G401.6 (cell line): ENCODE results near the gene NPFFR2.
A peak's percentile ranks its signal among the peaks of the same experiment; 100 is the strongest.
"Not testable (repeated sequence)": the region's sequence is repeated elsewhere in the genome, so short reads cannot be mapped to it uniquely, and the experiment has no call there.

Experiments
- FAIRE-seq: peaks from 2 replicates; lab custom pipeline; 2012; peaks lifted over from hg19 to GRCh38; lab: Jason Lieb, UNC

NPFFR2 gene

DNA sequence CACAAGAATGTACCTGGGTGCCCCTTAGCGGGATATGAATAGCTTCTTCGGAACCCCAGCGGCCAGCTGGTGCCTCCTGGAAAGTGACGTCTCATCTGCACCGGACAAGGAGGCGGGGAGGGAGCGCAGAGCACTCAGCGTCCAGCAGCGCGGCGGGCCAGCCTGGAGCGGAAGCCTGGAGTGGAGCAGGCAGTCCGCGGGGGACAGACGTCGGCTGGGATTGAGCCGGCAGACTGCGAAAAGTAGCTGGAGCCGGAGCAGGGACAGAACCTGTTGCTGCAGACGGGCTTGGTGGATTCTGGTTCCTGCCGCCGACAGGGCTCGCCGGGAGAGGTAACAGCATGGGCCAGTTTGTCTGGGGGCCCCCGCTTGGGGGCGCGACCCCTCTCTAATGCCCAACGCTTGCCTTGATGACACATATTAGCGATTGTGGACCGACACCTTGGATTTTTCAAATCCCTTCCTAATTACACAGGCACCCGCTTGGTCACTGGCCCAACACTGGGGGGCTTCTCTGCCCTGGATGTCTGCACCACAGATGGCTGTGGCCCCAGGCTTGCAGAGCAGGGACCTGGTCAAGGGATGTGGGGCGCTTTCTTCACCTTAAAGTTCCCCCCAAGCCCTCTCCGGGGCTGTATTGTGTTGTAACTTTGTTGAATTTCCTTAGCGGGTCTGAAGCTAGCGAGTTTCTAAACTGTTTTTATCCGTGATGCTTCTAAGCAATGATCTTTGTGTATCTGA, at the start of gene NPFFR2:
Gene NPFFR2, plus strand, starts transcription at position 133 of the 741 bp plus-strand sequence. CDS start 96,592 bp downstream, outside the sequence.
- FAIRE-seq, result no peak

DNA sequence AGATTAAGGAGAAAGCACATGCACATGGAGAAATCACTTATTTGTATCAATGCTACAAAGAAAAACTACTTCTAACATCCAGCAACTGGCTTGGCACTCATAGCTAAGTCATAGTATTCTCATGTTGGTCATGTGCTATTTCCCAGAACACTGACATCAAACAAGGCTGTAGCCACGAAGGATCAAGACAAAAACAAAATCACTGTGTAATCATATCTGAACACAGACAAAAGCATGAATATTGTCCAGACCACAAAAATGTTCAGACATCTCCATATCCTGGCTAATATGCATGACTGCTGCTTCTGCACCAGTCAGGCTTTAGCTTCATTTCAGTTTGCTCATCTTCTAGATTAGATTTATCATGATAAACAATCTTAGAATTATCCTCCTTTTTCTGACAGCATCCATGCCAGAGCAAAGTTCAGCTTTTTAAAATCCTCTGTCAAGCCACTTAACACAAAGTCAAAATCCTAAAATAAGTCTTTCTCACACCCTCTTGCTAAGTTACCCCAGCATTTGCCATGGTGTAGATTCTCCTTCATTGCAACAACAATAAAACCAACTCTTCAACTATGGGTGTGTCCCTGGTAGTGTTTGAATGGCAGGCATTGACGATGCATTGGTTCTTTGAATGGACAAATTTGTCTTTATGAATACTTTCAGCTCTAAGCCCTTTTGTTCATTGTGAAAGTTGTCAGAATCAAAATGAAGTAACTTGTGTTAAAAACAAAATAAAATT, 39.1 kb upstream of the NPFFR2 start:
- FAIRE-seq, result no peak

GRCh38 chr4:71994559-71994958, 37.2 kb upstream of the NPFFR2 start:
- no peak for FAIRE-seq

DNA sequence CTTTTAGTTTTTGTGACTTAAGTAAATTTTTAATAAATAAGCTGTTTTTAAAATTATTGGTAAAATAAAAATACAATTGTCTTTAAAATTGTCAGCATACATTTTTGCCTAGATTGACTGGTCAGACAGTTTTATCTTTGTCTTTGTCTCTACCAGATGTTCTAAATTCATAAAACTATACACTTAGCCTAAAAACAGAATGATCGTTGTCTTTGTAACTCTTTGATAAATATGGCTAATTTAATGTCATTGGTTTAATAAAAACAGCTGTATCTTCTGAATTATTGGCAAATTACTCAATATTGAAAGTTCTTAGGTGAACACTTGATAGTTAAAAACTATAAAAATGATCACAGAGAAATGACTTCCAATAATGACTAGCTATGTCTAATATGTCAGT, 36.5 kb upstream of the NPFFR2 start:
- FAIRE-seq, result peak; percentile 81

DNA sequence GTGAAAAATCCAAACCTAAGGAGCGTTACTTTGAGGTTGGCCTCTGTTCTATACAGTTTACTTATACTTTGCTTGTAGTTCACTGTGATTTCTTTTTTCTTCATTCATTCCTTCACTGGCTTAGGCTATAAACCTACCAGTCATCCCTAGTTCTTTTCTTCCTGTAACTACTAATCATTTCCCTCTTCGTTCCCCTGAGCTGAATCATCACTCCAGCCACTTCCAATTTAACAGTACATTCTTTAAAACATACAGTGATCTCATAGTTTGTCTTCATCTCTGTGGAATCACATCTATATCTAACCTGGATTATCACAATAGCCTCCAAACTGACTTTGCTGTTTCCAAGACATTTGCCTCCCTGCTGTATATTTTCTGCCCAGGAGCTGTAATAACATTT, 25.2 kb upstream of the NPFFR2 start:
- FAIRE-seq, result no peak

DNA sequence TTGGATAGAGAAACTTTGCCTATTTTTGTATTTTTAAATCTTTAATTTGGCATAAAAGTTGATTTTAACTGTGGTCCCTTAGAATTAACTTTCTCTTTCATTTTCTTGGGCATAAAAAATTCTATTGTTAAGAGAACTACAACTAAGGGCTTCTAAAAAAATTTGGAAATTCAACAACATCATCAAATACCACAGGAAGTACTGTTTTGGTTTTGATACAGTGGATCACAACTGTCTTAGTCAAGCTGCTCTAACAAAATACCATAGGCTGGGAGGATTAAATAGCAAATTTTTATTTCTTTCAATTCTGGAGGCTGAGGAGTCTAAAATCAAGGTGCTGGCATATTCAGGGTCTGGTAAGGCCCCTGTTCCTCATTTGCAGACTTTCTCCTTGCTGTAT, 19.9 kb upstream of the NPFFR2 start:
- no peak for FAIRE-seq

DNA sequence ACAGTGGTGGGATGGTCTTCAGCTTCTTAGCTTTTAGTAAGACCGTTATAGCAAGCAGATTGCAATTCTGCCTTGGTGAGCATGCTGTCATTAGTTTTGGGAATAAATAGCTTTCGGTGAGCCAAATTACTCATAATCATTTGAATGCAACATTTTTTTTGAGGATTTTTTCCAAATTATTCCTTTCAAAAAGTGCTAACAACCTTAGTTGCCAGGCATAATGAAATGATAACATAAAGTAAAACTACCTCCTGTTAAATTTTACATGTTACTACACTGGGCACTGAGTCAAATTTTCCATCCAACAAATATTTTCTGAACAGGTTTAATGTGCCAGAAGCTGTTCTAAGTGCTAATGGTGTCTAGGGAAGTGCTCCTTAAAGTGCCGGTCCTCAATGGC, 15.8 kb upstream of the NPFFR2 start:
- FAIRE-seq, result no peak

GRCh38 chr4:72019688-72020087, 12.1 kb upstream of the NPFFR2 start:
- no peak for FAIRE-seq

DNA sequence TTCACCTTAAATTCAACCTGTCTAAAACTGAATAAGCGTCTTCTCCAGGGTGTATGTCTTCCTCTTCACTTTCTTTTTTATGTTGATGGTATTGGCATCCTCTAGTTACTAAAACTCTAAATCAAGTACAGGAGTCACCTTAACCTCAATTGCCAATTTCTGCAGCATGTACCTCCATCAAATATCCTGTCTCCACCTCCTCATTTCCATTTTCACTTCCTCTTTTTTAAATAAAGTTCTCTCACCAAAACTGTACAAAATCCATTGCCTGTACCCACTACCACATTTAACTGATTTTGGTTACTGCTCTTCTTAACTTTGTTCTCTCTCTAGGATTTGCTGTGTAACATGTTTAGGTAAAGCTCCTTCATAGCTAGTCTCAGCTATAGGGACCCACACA, 9.2 kb upstream of the NPFFR2 start:
- no peak for FAIRE-seq

DNA sequence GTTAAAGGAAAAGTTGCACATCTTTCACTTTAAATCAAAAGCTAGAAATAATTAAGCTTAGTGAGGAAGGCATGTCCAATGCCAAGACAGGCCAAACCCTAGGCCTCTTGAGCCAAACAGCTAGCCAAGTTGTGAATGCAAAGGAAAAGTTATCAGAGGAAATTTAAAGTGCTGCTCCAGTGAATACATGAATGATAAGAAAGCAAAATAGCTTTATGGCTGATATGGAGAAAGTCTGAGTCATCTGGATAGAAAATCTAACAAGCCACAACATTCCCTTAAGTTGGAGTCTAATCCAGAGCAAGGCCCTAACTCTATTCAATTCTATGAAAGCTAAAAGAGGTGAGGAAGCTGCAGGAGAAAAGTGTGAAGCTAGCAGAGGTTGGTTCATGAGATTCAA, 23.8 kb downstream of the NPFFR2 start:
- FAIRE-seq, result no peak

- FAIRE-seq, result no peak
Observed at GRCh38 chr4:72063726-72064125, 31.9 kb downstream of the NPFFR2 start.

DNA sequence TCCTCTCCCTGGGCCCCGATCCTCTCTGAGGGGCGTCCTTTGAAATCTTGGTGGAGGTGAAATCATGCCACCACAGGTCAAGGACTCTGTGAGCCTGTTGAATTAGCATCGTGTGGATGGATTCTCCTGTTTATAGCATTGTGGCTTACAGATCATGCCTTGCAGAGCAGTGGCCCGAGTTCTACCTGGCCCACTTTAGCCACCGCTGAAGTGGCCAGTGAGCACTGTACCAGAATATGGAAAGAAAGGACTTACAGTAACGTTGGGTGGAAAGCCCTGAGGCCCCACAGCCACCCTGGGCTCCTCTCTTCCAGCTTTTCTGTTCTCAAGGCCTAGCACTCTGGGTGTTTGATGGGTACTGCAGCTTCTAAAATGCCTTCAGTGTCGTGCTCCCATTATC, 35.3 kb downstream of the NPFFR2 start:
- no peak for FAIRE-seq

DNA sequence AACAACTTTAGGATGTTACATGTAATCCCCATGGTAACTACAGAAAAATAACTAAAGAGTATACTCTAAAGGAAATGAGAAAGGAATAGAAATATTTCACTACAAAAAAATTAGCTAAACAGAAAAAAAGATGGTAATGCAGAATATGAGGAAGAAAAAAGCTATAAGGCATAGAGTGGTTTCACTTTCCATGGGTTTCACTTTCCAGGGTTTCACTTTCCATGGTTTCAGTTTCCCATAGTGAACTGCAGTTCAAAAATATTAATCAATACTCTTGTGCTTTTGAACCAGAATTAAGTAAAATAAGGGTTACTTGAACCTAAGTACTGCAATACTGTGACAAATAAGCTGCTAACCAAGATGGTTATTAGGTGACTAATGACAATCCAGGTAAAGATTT, 42.0 kb downstream of the NPFFR2 start:
- no peak for FAIRE-seq

- FAIRE-seq, result no peak
Observed at GRCh38 chr4:72076562-72076961, 44.8 kb downstream of the NPFFR2 start.

GRCh38 chr4:72077346-72077745, 45.5 kb downstream of the NPFFR2 start:
- FAIRE-seq, result no peak

DNA sequence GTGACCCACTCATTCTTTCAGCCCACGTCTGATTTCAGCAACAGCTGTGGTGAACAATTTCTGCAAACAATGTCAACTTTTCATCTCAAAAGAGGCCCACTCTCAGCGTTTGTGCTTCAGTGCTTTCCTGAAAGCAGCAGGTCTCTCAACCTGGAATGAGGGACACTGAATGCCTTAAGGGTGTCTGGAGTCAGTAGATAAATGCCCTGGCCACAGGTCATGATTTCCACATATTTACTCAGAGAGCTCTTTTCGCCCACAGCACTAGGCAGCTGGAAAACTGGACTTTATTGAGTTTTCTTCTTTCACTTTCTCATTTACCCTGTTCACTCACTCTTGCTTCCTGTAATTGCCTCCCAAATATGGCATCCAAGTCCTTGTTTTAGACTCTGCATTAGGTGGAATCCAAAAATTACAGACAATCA, 52.8 kb downstream of the NPFFR2 start:
- FAIRE-seq, result no peak

GRCh38 chr4:72090606-72091005, 58.8 kb downstream of the NPFFR2 start:
- FAIRE-seq, result not testable (repeated sequence)

- no peak for FAIRE-seq
Observed at GRCh38 chr4:72094059-72094797, 62.4 kb downstream of the NPFFR2 start.

DNA sequence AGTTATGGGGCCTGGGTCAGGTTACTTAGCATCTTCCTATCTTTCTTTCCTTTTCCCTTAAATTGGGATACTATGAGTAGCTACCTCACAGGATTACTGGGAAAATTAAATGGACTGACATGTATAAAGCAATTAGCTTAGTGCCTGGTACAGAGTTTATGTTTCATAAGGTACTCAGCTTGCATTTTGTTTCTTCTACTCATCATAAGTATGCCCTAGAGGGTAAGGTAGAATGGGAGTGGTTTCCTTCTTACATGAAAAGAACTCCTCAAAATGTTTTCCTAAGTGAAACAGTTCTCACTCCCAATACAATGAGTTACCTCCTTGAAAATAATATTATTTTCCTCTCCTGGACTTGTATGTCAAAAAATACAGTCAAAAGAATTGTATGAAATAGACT, 75.7 kb downstream of the NPFFR2 start:
- FAIRE-seq, result no peak

DNA sequence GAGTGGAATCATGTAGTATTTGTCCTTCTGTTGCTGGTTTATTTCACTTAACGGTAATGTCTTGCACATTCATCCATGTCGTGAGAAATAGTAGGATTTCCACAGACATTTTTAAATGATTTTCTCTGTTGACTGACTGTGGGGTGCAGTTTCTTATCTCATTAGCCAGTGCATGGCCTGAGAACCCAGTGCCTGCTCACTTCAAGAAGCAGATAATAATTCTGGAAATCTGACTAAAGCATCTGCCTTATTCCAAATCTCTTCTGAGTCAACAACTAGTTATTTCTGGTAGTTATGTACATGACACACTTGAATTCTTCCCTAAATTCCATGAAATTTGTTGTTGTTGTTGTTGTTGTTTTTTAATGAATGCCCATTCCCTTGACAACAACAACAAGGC, 77.6 kb downstream of the NPFFR2 start:
- no peak for FAIRE-seq

- FAIRE-seq, result no peak
Observed at GRCh38 chr4:72109959-72110497, 78.2 kb downstream of the NPFFR2 start.

DNA sequence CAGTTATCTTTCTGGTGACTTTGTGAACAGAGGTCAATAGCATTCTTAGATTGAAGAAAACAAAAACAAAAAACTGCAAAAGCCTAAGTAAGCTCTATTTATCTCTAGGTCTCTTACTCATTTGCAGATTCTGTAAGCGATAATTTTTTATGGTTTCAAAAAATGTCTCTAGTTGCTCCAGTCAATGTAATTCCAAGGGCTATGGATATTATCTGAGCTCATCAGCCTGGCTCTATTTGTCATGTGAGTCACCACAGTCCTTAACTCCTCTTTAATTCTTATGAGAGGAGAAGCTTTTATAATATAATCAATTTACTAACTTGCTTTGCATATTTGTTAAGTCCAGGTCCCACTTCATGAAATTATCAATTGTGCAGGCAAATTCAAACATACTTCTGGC, 79.1 kb downstream of the NPFFR2 start:
- FAIRE-seq, result no peak

DNA sequence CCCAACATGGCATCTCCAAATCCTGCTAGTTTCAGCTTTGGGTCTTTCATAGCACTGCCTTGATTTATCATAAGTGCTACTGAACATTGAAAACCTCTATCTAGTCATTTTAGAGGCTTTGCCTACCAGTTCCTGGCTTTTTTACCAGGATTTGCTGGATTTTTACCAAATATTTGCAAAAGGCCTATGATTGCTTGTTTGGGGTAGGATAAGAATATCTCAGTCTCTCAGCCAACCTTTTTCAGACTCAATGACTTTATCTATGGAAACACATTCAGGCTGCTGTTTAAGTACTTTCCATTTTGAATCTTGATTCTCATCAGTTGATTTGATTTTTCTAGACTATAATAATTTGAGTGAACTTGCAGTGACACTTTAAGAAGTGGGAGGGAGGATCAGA, 80.1 kb downstream of the NPFFR2 start:
- FAIRE-seq, result no peak
